Hepatocyte (in vitro differentiated cells): Measurements from ENCODE around the gene FERMT2.

Source experiments
- CTCF ChIP-seq: fragments of 200-600 bp; sonication (generic); IDR thresholded peaks from 2 replicates; pipeline ENCODE4 v1.5.1; 2016; ENCODE audit warnings: antibody characterized with exemption, mild to moderate bottlenecking; ENCODE audit not compliant: poor library complexity
- EZH2 ChIP-seq: fragments of 200-600 bp; sonication (generic); IDR thresholded peaks from 2 replicates; pipeline ENCODE4 v1.6.1; 2016; ENCODE audit warnings: antibody characterized with exemption, mild to moderate bottlenecking, borderline replicate concordance
- EZH2phosphoT487 ChIP-seq: fragments of 200-600 bp; sonication (generic); IDR thresholded peaks from one replicate; pipeline ENCODE4 v1.6.1; 2018; ENCODE audit warnings: antibody characterized with exemption, mild to moderate bottlenecking, low read depth, moderate library complexity; ENCODE audit not compliant: unreplicated experiment, severe bottlenecking

GRCh38 chr14:52898496-52898895, 52.4 kb downstream of the FERMT2 start:
- TF ChIP-seq CTCF: no peak
- no peak for TF ChIP-seq EZH2
- TF ChIP-seq EZH2phosphoT487: no peak
